ENCODE measurements around the gene FKBP14. TPM values are rescaled to one million over a fixed set of nuclear protein-coding genes. Genes with fewer than 3 reads are reported as not detected.

The FKBP14 gene
- total and polyA plus RNA-seq, 2 experiments from 2014 or later, result 11.8 to 12.9 TPM

- no peak for ATAC-seq
- Mint-ChIP-seq H3K36me3 (ENCODE audit: low read depth) (peaks cover 11% of the 10 kb centered on the region; the same call in 1 of the 3 replicates), H3K27me3 (ENCODE audit: insufficient read depth, low read depth, poor library complexity) (peaks cover 11% of the 10 kb centered on the region), H3K4me3 (no peak overlapping the region), H3K9me3 (peaks cover 34% of the 10 kb centered on the region), H3K27ac (no peak overlapping the region), H3K4me1 (peaks cover 18% of the 10 kb centered on the region)
- Histone ChIP-seq H3K4me1 (ENCODE audit: insufficient read depth) (peaks cover 16% of the 10 kb centered on the region), H2AFZ (no peak overlapping the region), H3K36me3 (ENCODE audit: insufficient read depth) (no peaks in the 10 kb centered on the region; the same call in 1 of the 2 replicates), H4K20me1 (replicated peaks; ENCODE audit: insufficient read depth) (no peaks in the 10 kb centered on the region; the same call in 1 of the 2 replicates), H3K4me2 (no peak overlapping the region), H3K27me3 (ENCODE audit: insufficient read depth) (peaks cover 17% of the 10 kb centered on the region), H3K27ac (ENCODE audit: low read depth) (no peak overlapping the region), H3K9me2 (ENCODE audit: insufficient read depth) (no peaks in the 10 kb centered on the region), H3K4me3 (no peak overlapping the region), H3F3A (replicated peaks; ENCODE audit: low read depth) (0 out of 2 replicates have a peak, but pooled peaks cover 8% of the 10 kb centered on the region), H3K79me2 (replicated peaks; ENCODE audit: insufficient read depth) (peaks cover 20% of the 10 kb centered on the region)
- TF ChIP-seq NANOG (IDR thresholded peaks at IDR 0.05; ENCODE audit: borderline replicate concordance), result no peak
- no peak for TF ChIP-seq ZNF462 (CRISPR knock-in tag; IDR thresholded peaks at IDR 0.05)
- TF ChIP-seq EZH2phosphoT487 (IDR thresholded peaks at IDR 0.05; ENCODE audit: unreplicated experiment), result no peak
- no peak for TF ChIP-seq STAT1 (IDR thresholded peaks at IDR 0.05; ENCODE audit: unreplicated experiment)
- TF ChIP-seq REST (IDR thresholded peaks at IDR 0.05; ENCODE audit: unreplicated experiment), result no peak
- TF ChIP-seq CTCF (conservative IDR thresholded peaks at IDR 0.05; ENCODE audit: low read depth in 2 of 2), result no peak
- no peak for DNase-seq (ENCODE audit: low spot score)
Measured at GRCh38 chr7:29991937-29992336, 34.6 kb downstream of the FKBP14 start.
